ENCODE measurements around the gene GBE1. TPM values are rescaled to one million over a fixed set of nuclear protein-coding genes. Genes with fewer than 3 reads are reported as not detected.

Gene GBE1
- total RNA-seq, 1 donor from 2014 or later, result 34.4 TPM

DNA sequence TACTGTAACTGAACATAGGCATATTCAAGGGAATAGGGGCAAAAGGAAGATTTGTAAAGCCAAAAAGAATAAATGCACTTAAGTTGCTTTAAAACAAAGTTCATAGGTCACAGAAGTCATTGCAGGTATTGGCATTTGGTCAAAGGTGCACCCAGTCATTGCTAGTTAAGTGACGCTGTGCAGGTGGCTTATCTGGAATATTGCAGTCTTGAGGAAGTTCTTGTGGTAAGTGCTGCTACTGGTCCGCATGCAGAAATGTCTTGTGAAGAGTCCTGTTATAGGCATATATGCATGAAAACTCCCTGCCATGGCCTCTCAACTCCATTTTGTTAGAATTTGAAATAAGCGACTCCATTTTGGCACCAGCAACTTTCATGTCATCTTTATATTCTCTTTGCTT, 293.1 kb downstream of the GBE1 start:
- H3K4me3 ChIP-seq, result no peak overlapping the region
- no peak for DNase-seq (ENCODE audit: low spot score)
- no peaks in the 10 kb centered on the region for H3K36me3 ChIP-seq
- no peak overlapping the region for H3K4me3 Mint-ChIP-seq
- no peaks in the 10 kb centered on the region for H3K4me1 ChIP-seq
- no peaks in the 10 kb centered on the region for H3K36me3 Mint-ChIP-seq
- no peak overlapping the region for H2AFZ ChIP-seq (replicated peaks)
- no peak overlapping the region for H3K27ac Mint-ChIP-seq
- no peak overlapping the region for H3K27ac ChIP-seq
- H3K9me3 Mint-ChIP-seq, result no peaks in the 10 kb centered on the region
- TF ChIP-seq EZH2phosphoT487 (IDR thresholded peaks at IDR 0.05), result no peak
- no peaks in the 10 kb centered on the region for H3K9me3 ChIP-seq (ENCODE audit: low read depth)
- H3K27me3 ChIP-seq, result no peaks in the 10 kb centered on the region
- H3K27me3 Mint-ChIP-seq (ENCODE audit: insufficient read depth, low read depth), result no peaks in the 10 kb centered on the region
- H3K9ac ChIP-seq, result no peak overlapping the region
- no peaks in the 10 kb centered on the region for H4K20me1 ChIP-seq (ENCODE audit: low read depth)
- no peaks in the 10 kb centered on the region for H3F3A ChIP-seq (ENCODE audit: low read depth)
- H3K79me2 ChIP-seq (ENCODE audit: low read depth), result no peaks in the 10 kb centered on the region
- no peak overlapping the region for H3K4me2 ChIP-seq
- H3K4me1 Mint-ChIP-seq, result peaks cover 3% of the 10 kb centered on the region

DNA sequence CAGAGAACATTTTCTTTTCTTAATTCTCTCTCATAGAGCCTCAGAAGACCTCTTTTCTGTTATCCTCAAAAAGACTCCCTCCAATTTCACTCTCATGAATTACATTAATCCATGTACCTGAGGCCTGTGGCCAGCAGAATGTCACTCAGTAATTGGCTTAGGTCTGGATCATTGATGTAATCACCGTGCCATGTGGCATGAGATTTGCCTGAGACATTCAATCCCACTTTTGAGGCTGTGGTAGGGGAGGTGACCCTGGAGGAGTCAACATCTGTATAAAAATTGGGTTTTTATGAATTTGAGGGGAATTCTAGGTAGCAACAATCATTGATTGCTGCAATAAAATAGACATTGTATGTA, 295.3 kb downstream of the GBE1 start:
- no peaks in the 10 kb centered on the region for H3K27me3 ChIP-seq
- H3K27me3 Mint-ChIP-seq (ENCODE audit: insufficient read depth, low read depth), result no peaks in the 10 kb centered on the region
- H3K9me3 ChIP-seq (ENCODE audit: low read depth), result no peaks in the 10 kb centered on the region
- H3K36me3 Mint-ChIP-seq, result no peaks in the 10 kb centered on the region
- no peaks in the 10 kb centered on the region for H3K36me3 ChIP-seq
- no peaks in the 10 kb centered on the region for H4K20me1 ChIP-seq (ENCODE audit: low read depth)
- no peak overlapping the region for H3K4me3 Mint-ChIP-seq
- H3K4me3 ChIP-seq, result no peak overlapping the region
- no peak overlapping the region for H3K27ac ChIP-seq
- H3K79me2 ChIP-seq (ENCODE audit: low read depth), result no peaks in the 10 kb centered on the region
- peaks cover 7% of the 10 kb centered on the region for H3K4me1 ChIP-seq
- H3K4me1 Mint-ChIP-seq, result peaks cover 3% of the 10 kb centered on the region
- no peak overlapping the region for H3K27ac Mint-ChIP-seq
- no peaks in the 10 kb centered on the region for H3F3A ChIP-seq (ENCODE audit: low read depth)
- no peak overlapping the region for H2AFZ ChIP-seq (replicated peaks)
- no peak overlapping the region for H3K9ac ChIP-seq
- H3K9me3 Mint-ChIP-seq, result no peaks in the 10 kb centered on the region
- TF ChIP-seq EZH2 (IDR thresholded peaks at IDR 0.05) (no peak), EZH2phosphoT487 (IDR thresholded peaks at IDR 0.05) (no peak), CTCF (IDR thresholded peaks at IDR 0.05) (no peak)
- no peak overlapping the region for H3K4me2 ChIP-seq
- DNase-seq (ENCODE audit: low spot score), result no peak

- no peaks in the 10 kb centered on the region for H3K27me3 Mint-ChIP-seq (ENCODE audit: insufficient read depth, low read depth)
These were observed 295.8 kb downstream of the GBE1 start for GRCh38 chr3:81465510-81466200.

More at GRCh38 chr3:81465510-81466200, 295.8 kb downstream of the GBE1 start:
- Histone ChIP-seq H3K36me3 (no peaks in the 10 kb centered on the region), H3K27ac (no peak overlapping the region), H2AFZ (replicated peaks) (no peak overlapping the region), H3F3A (ENCODE audit: low read depth) (no peaks in the 10 kb centered on the region), H3K4me1 (peaks cover 11% of the 10 kb centered on the region), H3K27me3 (no peaks in the 10 kb centered on the region), H4K20me1 (ENCODE audit: low read depth) (no peaks in the 10 kb centered on the region), H3K9ac (no peak overlapping the region), H3K79me2 (ENCODE audit: low read depth) (no peaks in the 10 kb centered on the region), H3K4me2 (no peak overlapping the region), H3K9me3 (ENCODE audit: low read depth) (no peaks in the 10 kb centered on the region), H3K4me3 (no peak overlapping the region)
- no peak for DNase-seq (ENCODE audit: low spot score)
- no peak for TF ChIP-seq EZH2phosphoT487 (IDR thresholded peaks at IDR 0.05)
- no peak for TF ChIP-seq CTCF (IDR thresholded peaks at IDR 0.05)
- TF ChIP-seq EZH2 (IDR thresholded peaks at IDR 0.05), result no peak
- Mint-ChIP-seq H3K4me1 (peaks cover 3% of the 10 kb centered on the region), H3K36me3 (no peaks in the 10 kb centered on the region), H3K9me3 (no peaks in the 10 kb centered on the region), H3K4me3 (no peak overlapping the region), H3K27ac (no peak overlapping the region)

Data from neural progenitor cell (in vitro differentiated cells).